PC-9 (cell line): ENCODE measurements around the gene FCER2.

Source experiments
- CTCF ChIP-seq: fragments of 200-600 bp; sonication (generic); conservative IDR thresholded peaks from 2 replicates; pipeline ENCODE4 v1.6.1; 2017; ENCODE audit warnings: mixed run types, antibody characterized with exemption, mild to moderate bottlenecking, moderate library complexity
- EZH2 ChIP-seq: fragments of 200-600 bp; sonication (generic); IDR thresholded peaks from 2 replicates; pipeline ENCODE4 v1.8.0; 2017; ENCODE audit warnings: antibody characterized with exemption, low read depth

- no peak for TF ChIP-seq CTCF
- TF ChIP-seq EZH2, result no peak
These were observed 62.0 kb downstream of the FCER2 start for GRCh38 chr19:7639863-7640348.
